Measurements from ENCODE around the gene TMEM256. TPM values are rescaled to one million over a fixed set of nuclear protein-coding genes. Genes with fewer than 3 reads are reported as not detected.

Gene TMEM256
- total RNA-seq, 2 donors from 2014 or later, result 78.9 to 114 TPM

DNA sequence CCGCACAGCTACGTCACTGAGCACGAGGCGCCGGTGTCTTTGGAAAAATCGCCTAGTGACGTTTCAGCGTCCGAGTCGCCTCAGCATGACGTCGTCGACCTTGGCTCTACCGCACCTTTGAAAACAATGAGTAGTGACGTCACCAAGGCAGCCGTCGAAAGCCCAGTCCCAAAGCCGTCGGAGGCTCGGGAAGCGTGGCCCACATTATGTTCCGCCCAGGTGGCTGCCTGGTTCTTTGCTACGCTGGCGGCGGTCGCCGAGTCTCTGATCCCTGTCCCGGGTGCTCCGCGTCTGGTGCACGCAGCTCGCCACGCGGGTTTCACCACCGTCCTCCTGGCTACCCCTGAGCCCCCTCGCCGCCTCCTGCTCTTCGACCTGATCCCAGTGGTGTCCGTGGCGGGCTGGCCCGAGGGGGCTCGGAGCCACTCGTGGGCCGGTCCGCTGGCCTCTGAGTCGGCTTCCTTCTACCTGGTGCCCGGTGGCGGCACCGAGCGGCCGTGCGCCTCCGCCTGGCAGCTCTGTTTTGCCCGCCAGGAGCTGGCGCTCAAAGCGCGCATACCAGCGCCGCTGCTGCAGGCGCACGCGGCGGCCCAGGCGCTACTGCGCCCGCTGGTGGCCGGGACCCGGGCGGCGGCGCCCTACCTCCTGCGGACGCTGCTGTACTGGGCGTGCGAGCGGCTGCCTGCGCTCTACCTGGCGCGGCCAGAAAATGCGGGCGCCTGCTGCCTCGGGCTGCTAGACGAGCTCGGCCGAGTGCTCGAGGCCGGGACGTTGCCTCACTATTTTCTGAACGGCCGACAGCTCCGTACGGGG, 32.9 kb upstream of the TMEM256 start:
- Mint-ChIP-seq H3K36me3 (peaks cover 8 to 17% of the 10 kb centered on the region in 2 donors), H3K27ac (peak overlapping the region; percentile 93 to 95), H3K9me3 (no peaks in the 10 kb centered on the region)
- DNase-seq (ENCODE audit: low spot score in 2 of 2) (peak; percentile 86 to 87), ATAC-seq (peak; percentile 73 to 75)

DNA sequence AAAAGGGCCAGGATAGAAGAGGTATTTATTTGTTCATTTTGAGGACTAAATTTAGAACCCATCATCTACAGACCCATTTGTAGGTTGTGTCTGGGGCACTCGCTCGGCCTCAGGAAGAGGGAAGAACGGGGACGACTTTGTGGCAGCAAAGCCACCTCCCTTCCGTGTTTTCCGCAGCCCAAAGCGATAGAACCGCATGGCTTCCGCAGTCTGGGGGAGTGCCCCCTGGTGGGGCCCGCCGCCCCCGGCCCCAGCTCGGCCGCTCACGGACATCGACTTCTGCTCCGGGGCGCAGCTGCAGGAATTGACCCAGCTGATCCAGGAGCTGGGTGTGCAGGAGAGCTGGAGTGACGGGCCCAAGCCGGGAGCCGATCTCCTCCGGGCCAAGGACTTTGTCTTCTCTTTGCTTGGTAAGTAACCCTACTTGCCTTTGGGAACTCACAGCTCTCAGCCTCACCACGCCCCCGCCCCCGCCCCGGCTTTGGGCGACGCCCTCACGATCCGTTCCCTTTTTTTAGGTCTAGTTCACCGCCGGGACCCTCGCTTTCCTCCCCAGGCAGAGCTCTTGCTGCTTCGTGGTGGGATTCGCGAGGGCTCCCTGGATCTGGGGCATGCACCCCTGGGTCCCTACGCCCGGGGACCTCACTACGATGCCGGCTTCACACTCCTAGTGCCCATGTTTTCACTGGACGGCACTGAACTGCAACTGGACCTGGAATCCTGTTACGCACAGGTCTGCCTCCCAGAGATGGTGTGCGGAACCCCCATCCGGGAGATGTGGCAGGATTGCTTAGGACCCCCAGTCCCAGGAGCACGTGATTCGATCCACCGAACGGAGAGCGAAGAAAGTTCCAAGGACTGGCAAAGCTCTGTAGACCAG, 32.0 kb upstream of the TMEM256 start:
- DNase-seq (ENCODE audit: low spot score in 2 of 2) (peak; percentile 66 to 76), ATAC-seq (peak; percentile 37 to 46)
- Mint-ChIP-seq H3K36me3 (peaks cover 8 to 17% of the 10 kb centered on the region in 2 donors), H3K9me3 (no peaks in the 10 kb centered on the region), H3K27ac (peak overlapping the region; percentile 93 to 95)

DNA sequence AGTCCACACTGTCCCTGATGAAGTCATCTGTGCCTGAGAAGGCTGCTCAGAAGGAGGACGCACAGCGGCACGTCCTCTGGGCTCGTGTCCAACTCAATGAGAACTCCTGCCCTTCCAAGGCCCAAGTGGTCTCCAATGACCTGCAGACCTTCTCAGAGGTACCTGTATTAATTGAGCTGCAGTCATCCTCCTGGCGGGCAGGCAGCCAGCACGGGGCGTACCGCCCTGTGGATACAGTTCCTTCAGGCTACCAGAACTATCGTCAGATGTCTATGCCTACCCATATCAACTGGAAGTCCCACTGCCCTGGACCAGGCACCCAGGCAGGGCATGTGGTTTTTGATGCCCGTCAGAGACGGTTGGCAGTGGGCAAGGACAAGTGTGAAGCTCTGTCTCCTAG, 28.4 kb upstream of the TMEM256 start:
- Mint-ChIP-seq H3K27ac (peak overlapping the region in 1 of 2 donors; percentile 12), H3K9me3 (no peaks in the 10 kb centered on the region), H3K36me3 (no peaks in the 10 kb centered on the region)
- DNase-seq (ENCODE audit: low spot score in 2 of 2), result no peak
- ATAC-seq, result no peak

DNA sequence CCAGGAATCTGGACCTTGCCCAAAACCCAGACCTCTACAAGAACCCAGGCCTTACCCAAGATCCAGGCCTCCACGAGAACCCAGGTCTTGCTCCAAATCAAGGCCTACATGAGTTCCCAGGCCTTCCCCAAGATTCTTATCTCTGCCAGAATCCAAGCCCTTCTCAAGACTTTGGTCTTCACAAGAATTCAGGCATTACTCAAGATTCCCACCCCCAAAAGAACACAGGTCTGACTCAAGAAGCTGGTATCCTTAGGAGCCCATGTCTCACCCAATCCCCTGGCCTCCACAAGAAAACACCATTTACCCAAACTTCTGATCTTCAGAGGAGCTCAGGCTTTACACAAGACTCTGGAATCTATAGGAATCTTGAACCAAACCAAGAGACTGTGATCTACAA, 27.3 kb upstream of the TMEM256 start:
- ATAC-seq, result no peak
- Mint-ChIP-seq H3K27ac (no peak overlapping the region), H3K9me3 (no peaks in the 10 kb centered on the region), H3K36me3 (no peaks in the 10 kb centered on the region)
- no peak for DNase-seq (ENCODE audit: low spot score in 2 of 2)

DNA sequence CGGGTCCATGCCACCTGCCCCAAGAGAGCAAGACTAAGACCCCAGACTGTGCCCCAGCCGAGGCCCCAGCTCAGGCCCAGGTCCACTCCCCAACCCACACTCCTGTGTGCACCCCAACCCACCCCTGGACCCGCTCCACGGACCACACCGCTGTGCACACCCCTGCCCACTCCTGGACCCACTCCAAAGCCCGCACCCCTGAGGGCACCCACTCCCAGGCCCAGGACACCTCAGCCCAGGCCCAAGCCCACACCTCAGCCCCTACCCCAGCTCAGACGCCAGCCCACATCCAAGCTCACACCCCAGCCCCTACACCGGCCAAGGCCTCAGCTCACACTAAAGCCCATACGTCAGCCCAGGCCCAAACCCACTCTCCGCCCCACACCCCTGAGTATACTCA, 25.8 kb upstream of the TMEM256 start:
- DNase-seq (ENCODE audit: low spot score in 2 of 2) (no peak), ATAC-seq (peak in 1 of 2 donors; percentile 32)
- Mint-ChIP-seq H3K27ac (no peak overlapping the region), H3K9me3 (no peaks in the 10 kb centered on the region), H3K36me3 (no peaks in the 10 kb centered on the region)

DNA sequence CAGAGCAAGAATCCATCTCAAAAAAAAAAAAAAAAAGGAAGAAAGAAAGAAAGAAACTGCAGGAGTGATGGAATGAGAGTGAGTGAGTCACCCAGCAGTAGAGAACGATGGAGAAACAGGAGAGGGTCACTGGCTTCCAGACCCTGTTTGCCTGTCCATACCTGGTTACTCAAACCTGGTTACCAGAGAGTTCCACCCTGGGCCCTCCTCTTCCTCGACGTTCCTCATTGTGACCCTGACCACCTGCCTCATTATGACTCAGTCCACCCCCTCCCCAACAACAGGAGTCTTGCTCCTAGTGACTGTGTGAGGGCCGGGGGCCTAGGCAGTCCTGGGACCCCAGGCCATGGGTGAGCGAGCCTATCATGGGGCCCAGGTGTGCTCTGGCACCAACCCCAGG, 24.7 kb upstream of the TMEM256 start, which contains the start of gene SPEM3:
TSS of gene SPEM3 (plus strand) at position 301 of the 400 bp plus-strand sequence. CDS start at position 347, 46 bp downstream.
- no peak for DNase-seq (ENCODE audit: low spot score in 2 of 2)
- Mint-ChIP-seq H3K27ac (peak within 1 kb of the TSS in 1 of 2 donors; percentile 55), H3K36me3 (no peaks in the 10 kb centered on the region), H3K9me3 (no peaks in the 10 kb centered on the region)
- ATAC-seq, result no peak

DNA sequence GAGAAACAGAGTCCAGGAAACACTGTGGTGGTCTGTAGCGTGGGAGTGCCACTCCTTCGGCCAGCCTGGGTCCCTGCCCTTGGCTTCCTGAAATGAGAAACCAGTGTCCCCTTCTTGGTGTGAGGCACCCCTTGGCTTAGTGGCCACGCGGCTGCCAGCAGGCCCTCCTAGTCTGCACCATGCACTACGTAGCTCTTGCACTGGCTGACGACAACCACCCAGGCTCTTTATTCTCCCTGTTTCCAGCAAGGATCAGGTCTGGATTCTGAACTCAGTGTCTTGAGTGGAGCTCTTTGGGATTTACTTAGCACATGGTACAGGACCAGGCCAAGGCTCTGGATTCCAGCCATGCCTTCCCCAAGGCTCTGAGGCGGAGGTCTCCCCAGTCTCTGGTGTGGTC, 23.7 kb upstream of the TMEM256 start:
- ATAC-seq (no peak), DNase-seq (ENCODE audit: low spot score in 2 of 2) (no peak)
- Mint-ChIP-seq H3K9me3 (no peaks in the 10 kb centered on the region), H3K36me3 (no peaks in the 10 kb centered on the region), H3K27ac (no peak overlapping the region)

DNA sequence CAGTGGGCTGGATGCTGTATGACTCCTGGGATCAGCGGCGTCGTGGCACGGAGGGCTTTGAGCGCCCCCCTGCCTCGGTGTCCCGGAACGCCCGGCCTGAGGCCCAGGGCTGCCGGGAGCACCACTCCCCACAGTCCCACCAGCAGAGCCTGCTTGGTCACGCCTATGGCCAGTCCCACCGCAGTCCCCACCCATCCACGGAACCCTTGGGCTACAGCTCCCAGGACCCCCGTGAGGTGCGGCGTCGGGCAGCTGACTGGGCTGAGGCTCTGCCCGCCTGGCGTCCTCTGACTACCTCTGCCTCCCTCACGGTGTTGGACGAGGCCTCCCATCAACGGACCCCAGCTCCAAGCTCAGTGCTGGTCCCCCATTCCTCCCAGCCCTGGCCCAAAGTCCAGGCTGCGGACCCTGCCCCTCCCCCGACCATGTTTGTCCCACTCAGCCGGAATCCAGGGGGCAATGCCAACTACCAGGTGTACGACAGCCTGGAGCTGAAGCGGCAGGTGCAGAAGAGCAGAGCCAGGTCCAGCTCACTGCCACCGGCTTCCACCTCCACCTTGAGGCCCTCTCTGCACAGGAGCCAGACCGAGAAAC, 23.1 kb upstream of the TMEM256 start:
- H3K27ac Mint-ChIP-seq, result no peak overlapping the region
- no peak for DNase-seq (ENCODE audit: low spot score in 2 of 2)
- H3K36me3 Mint-ChIP-seq, result no peaks in the 10 kb centered on the region
- no peaks in the 10 kb centered on the region for H3K9me3 Mint-ChIP-seq
- ATAC-seq, result no peak

DNA sequence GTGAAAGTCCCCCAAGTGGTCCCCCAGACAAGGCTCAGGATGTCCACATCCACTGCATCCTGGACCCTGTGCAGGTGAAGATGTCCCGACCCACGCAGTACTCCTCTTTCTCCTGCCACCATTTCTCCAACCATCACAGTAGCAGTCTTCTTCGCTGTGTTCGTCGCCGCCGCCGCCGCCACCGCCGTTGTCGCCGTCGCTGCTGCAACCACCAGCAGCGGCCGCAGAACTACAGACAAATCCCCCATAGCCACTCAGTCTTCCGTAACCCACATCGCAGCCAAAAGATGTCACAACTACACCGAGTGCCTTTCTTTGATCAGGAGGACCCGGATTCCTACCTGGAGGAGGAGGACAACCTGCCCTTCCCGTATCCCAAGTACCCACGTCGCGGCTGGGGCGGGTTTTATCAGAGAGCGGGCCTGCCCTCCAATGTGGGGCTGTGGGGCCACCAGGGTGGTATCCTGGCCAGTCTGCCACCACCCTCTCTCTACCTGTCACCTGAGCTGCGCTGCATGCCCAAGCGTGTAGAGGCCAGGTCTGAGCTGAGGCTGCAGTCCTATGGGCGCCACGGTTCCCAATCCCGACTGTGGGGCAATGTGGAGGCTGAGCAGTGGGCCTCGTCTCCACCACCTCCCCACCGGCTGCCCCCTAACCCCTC, 22.4 kb upstream of the TMEM256 start:
- Mint-ChIP-seq H3K9me3 (no peaks in the 10 kb centered on the region), H3K36me3 (no peaks in the 10 kb centered on the region), H3K27ac (no peak overlapping the region)
- ATAC-seq (no peak), DNase-seq (ENCODE audit: low spot score in 2 of 2) (no peak)

DNA sequence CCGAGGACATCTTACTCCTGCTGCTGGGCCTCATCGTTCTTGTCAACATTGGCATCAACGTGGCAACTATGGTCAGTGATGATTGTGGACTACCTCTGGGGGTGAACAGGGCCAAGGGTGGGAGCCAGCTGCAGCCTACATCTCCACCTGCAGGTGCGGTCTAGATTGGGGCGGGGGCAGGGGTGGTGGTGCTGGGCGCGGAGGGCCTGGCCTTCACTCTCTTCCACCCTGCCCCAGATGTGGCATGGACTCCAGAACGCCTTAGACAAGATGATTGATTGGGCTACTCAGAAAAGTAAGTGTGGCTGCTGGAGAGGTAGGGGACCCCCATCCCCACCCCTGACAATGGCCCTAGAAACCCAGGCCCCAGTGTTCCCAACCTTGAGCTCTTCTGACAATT, 21.9 kb upstream of the TMEM256 start:
- Mint-ChIP-seq H3K9me3 (no peaks in the 10 kb centered on the region), H3K36me3 (no peaks in the 10 kb centered on the region), H3K27ac (no peak overlapping the region)
- ATAC-seq (no peak), DNase-seq (ENCODE audit: low spot score in 2 of 2) (no peak)

DNA sequence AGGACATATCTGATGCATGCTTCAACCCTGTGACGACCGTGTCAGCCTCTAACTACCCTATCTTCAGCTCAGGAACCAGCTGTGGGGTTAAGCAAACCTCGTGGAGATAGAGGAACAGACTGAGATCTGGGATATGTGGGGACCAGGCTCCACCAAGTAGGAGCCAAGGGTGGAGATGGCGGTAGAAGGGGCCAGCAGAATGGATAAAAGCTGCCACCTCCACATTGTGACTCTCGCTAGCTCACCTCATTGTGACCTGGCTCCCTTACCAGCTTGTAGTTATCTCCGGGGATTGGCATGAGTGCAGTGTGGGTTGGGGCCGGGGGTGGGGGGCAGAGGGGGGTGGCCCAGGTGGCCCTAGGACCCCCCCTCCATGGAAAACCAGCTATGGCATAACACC, 21.4 kb upstream of the TMEM256 start, which contains the start of gene SPEM2:
TSS of gene SPEM2 (plus strand) at position 301 of the 400 bp plus-strand sequence. CDS start at position 374, 73 bp downstream.
- ATAC-seq, result no peak
- Mint-ChIP-seq H3K36me3 (no peaks in the 10 kb centered on the region), H3K9me3 (no peaks in the 10 kb centered on the region), H3K27ac (no peak within 1 kb of the TSS)
- no peak for DNase-seq (ENCODE audit: low spot score in 2 of 2)

DNA sequence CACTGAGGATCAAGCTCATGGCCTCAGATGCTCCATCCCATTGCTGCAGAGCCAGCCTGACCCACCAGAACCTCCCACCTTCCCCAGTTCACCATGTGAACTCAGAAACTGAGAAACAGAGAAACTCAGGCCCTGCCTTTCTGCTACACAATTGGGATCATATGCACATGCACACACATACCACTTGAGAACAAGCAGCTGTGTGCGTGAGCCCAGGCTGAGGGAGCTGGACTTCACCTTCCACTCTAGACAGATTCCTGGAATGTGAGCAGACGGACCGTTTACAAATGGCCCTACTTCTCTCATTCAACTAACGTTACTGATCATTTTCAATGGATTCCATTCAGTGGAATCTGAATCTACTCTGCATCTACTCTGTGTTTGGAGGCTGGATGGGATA, 19.8 kb upstream of the TMEM256 start:
- no peaks in the 10 kb centered on the region for H3K9me3 Mint-ChIP-seq
- no peaks in the 10 kb centered on the region for H3K36me3 Mint-ChIP-seq
- ATAC-seq, result no peak
- DNase-seq (ENCODE audit: low spot score in 2 of 2), result no peak
- H3K27ac Mint-ChIP-seq, result no peak overlapping the region

DNA sequence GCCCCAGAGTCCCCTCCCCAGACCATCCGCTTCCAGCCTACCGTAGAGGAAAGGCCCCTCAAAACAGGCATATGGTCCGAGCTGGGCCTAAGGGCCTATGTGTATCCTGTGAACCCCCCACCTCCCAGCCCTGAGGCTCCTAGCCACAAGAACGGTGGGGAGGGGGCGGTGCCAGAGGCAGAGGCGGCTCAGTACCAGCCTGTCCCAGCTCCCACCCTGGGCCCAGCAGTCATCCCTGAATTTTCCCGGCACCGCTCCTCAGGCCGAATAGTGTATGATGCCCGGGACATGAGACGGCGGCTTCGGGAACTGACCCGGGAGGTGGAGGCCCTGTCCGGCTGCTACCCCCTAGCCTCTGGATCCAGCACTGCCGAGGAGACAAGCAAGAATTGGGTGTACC, 17.3 kb upstream of the TMEM256 start:
- no peak for ATAC-seq
- H3K27ac Mint-ChIP-seq, result no peak overlapping the region
- DNase-seq (ENCODE audit: low spot score in 2 of 2), result no peak

DNA sequence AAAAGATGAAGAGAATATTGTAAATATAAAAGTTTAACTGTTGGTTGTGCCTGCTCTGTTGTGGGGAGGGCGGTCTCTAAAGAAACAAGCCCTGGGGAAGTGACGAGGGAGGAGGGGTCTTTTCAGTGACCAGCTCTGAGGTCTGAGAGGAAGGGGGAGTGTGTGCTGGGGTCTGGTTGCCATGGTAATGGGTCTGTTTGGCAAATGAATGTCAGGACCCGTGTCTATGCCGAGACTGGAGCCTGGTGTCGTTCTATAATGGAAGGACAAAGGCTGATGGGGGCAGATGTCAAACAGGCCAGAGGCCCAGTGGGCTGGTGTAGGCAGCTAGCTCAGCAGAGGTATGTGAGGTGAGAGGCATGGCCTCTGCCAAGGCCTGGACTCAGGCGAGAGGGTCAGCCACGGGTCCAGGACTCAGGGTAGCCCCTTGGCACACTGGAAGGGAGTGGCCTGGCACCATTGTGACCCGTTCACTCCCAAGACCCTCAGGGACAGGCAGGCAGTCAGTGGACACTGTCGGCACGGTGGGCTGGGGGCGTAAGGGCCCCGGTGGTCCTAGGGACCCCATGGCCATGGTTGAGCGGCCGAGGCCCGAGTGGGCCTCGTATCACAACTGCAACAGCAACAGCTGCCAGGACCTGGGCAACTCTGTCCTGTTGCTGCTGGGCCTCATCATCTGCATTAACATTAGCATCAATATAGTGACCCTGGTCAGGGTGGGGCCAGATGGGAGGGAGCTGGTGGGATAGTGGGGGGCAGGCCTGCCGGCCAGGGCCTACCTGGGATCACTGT, 16.1 kb upstream of the TMEM256 start, which contains the start of gene SPEM1:
TSS of gene SPEM1 (plus strand) at position 506 of the 792 bp plus-strand sequence. CDS start at position 567, 61 bp downstream.
- Mint-ChIP-seq H3K9me3 (no peaks in the 10 kb centered on the region), H3K27ac (peak within 1 kb of the TSS in 1 of 2 donors; percentile 61), H3K36me3 (no peaks in the 10 kb centered on the region)
- DNase-seq (ENCODE audit: low spot score in 2 of 2) (no peak), ATAC-seq (no peak)

More for the DNA sequence above, 17.3 kb upstream of the TMEM256 start:
- Mint-ChIP-seq H3K9me3 (no peaks in the 10 kb centered on the region), H3K36me3 (no peaks in the 10 kb centered on the region)

DNA sequence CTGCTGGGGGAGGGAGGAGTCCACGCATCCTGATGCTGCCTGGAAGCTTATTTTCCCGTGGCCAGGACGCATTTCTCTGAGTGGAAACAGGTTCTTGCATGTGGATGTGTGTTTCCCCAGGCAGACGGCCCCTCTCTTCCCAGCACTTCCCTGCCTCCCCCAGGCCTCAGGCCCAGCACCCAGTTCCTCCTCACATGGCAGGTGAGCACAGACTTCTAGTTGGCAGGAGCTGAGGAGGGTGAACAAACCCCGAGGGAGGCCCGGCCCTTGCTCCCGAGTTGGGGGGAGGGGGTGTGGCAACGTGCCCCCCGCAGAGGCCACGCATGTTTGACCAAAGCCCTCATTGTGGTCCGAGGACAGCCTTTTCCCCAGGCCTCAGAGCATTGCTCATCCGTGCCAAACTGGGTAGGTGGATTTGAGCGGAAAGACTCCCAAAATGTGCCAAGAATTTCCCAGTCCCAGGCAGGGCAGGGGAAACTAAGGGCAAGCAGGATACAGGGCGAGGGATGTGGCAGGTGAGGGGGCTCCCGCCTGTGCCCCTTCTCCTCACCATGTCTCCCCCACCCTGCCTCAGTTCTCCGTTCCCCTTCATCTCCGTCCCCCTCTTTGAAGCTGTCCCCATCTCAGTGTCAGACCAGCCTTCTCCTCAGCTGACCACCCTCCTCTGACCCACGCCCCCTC, 14.7 kb upstream of the TMEM256 start:
- no peaks in the 10 kb centered on the region for H3K9me3 Mint-ChIP-seq

More for the DNA sequence above, 14.7 kb upstream of the TMEM256 start:
- no peak for DNase-seq (ENCODE audit: low spot score in 2 of 2)
- ATAC-seq, result no peak
- H3K36me3 Mint-ChIP-seq, result no peaks in the 10 kb centered on the region
- no peak overlapping the region for H3K27ac Mint-ChIP-seq

All from activated naive CD4-positive, alpha-beta T cell treated with anti-CD3 and anti-CD28 coated beads, Interleukin-2, amount 50 U/mL, for 72 hours (primary cell).